H9 (cell line): Measurements from ENCODE around the gene PODNL1. TPM values are rescaled to one million over a fixed set of nuclear protein-coding genes. Genes with fewer than 3 reads are reported as not detected.

ENCODE experiments used
- DNase-seq: peaks from one replicate; pipeline ENCODE4 v3.0.0-alpha.2; 2017
- H2AFZ ChIP-seq: one replicate; pipeline ENCODE4 v1.6.1; 2013; ENCODE audit warnings: mild to moderate bottlenecking, low read length, control low read depth, moderate library complexity
- H2AK5ac ChIP-seq: 2 replicates; pipeline ENCODE4 v1.6.1; 2013; ENCODE audit warnings: low read length, control low read depth, mixed read lengths; ENCODE audit not compliant: insufficient read length
- H2BK120ac ChIP-seq: one replicate; pipeline ENCODE4 v1.6.1; 2013; ENCODE audit warnings: low read depth, mild to moderate bottlenecking, low read length, control low read depth, inconsistent platforms; ENCODE audit not compliant: poor library complexity, severe bottlenecking
- H2BK12ac ChIP-seq: 2 replicates; pipeline ENCODE4 v1.6.1; 2013; ENCODE audit warnings: low read length, control low read depth, mixed read lengths, low read depth; ENCODE audit not compliant: insufficient read length
- H2BK15ac ChIP-seq: 2 replicates; pipeline ENCODE4 v1.6.1; 2013; ENCODE audit warnings: low read depth, low read length, control low read depth
- H2BK20ac ChIP-seq: one replicate; pipeline ENCODE4 v1.6.1; 2013; ENCODE audit warnings: low read depth, mild to moderate bottlenecking, low read length, control low read depth, inconsistent platforms; ENCODE audit not compliant: poor library complexity, severe bottlenecking
- H2BK5ac ChIP-seq: 2 replicates; pipeline ENCODE4 v1.6.1; 2013; ENCODE audit warnings: low read length, control low read depth, mixed read lengths; ENCODE audit not compliant: insufficient read length
- H3K14ac ChIP-seq: 2 replicates; pipeline ENCODE4 v1.6.1; 2013; ENCODE audit warnings: low read length, control low read depth; ENCODE audit not compliant: insufficient read depth
- H3K18ac ChIP-seq: 2 replicates; pipeline ENCODE4 v1.6.1; 2013; ENCODE audit warnings: low read depth, mild to moderate bottlenecking, mixed read lengths, low read length, control low read depth; ENCODE audit not compliant: insufficient read length
- H3K23ac ChIP-seq: 2 replicates; pipeline ENCODE4 v1.6.1; 2013; ENCODE audit warnings: low read length, control low read depth, mixed read lengths, low read depth; ENCODE audit not compliant: insufficient read length
- H3K23me2 ChIP-seq: 2 replicates; pipeline ENCODE4 v1.6.1; 2013; ENCODE audit warnings: low read depth, mild to moderate bottlenecking, mixed read lengths, low read length, control low read depth; ENCODE audit not compliant: insufficient read length, poor library complexity, severe bottlenecking
- H3K27ac ChIP-seq: 2 replicates; pipeline ENCODE4 v1.5.1; 2013; ENCODE audit warnings: low read length, control low read depth, mixed read lengths, low read depth; ENCODE audit not compliant: insufficient read length
- H3K27me3 ChIP-seq: 2 replicates; pipeline ENCODE4 v1.6.1; 2013; ENCODE audit warnings: low read length, control low read depth, inconsistent platforms; ENCODE audit not compliant: insufficient read depth
- H3K4ac ChIP-seq: 2 replicates; pipeline ENCODE4 v1.6.1; 2013; ENCODE audit warnings: low read depth, mild to moderate bottlenecking, control low read depth, inconsistent platforms, low read length, moderate library complexity
- H3K4me1 ChIP-seq: 2 replicates; pipeline ENCODE4 v1.6.1; 2013; ENCODE audit warnings: low read length, control low read depth, inconsistent platforms; ENCODE audit not compliant: insufficient read depth
- H3K4me2 ChIP-seq: 2 replicates; pipeline ENCODE4 v1.6.1; 2013; ENCODE audit warnings: low read length, control low read depth, mixed read lengths; ENCODE audit not compliant: insufficient read length, insufficient read depth
- H3K56ac ChIP-seq: 2 replicates; pipeline ENCODE4 v1.6.1; 2013; ENCODE audit warnings: low read depth, mild to moderate bottlenecking, mixed read lengths, low read length, control low read depth; ENCODE audit not compliant: insufficient read length
- H3K79me1 ChIP-seq: 2 replicates; pipeline ENCODE4 v1.6.1; 2013; ENCODE audit warnings: low read depth, mild to moderate bottlenecking, moderate library complexity, low read length, control low read depth, inconsistent platforms; ENCODE audit not compliant: insufficient read depth, poor library complexity, severe bottlenecking
- H3K79me2 ChIP-seq: 2 replicates; pipeline ENCODE4 v1.6.1; 2013; ENCODE audit warnings: low read length, control low read depth, inconsistent platforms; ENCODE audit not compliant: insufficient read depth
- H3K9ac ChIP-seq: 2 replicates; pipeline ENCODE4 v1.6.1; 2013; ENCODE audit warnings: low read length, control low read depth, mixed read lengths; ENCODE audit not compliant: insufficient read length; ENCODE audit errors: extremely low read depth
- H3K9me3 ChIP-seq: one replicate; pipeline ENCODE4 v1.6.1; 2013; ENCODE audit warnings: low read depth, low read length, inconsistent platforms; ENCODE audit not compliant: control insufficient read depth
- H3T11ph ChIP-seq: one replicate; pipeline ENCODE4 v1.6.1; 2013; ENCODE audit warnings: mild to moderate bottlenecking, low read length, control low read depth, inconsistent platforms
- H4K20me1 ChIP-seq: one replicate; pipeline ENCODE4 v1.6.1; 2013; ENCODE audit not compliant: control insufficient read depth, insufficient read length, insufficient read depth
- H4K5ac ChIP-seq: 2 replicates; pipeline ENCODE4 v1.6.1; 2013; ENCODE audit warnings: low read depth, mild to moderate bottlenecking, mixed read lengths, low read length, control low read depth; ENCODE audit not compliant: insufficient read length
- H4K8ac ChIP-seq: replicated peaks from 2 replicates; pipeline ENCODE4 v1.6.1; 2013; ENCODE audit warnings: low read length, control low read depth, mixed read lengths, low read depth; ENCODE audit not compliant: insufficient read length
- H4K91ac ChIP-seq: 2 replicates; pipeline ENCODE4 v1.6.1; 2013; ENCODE audit warnings: low read depth, mild to moderate bottlenecking, moderate library complexity, mixed read lengths, low read length, control low read depth; ENCODE audit not compliant: insufficient read length
- H3K27ac Mint-ChIP-seq, 3 experiments: 2 replicates in 2 of 3; 3 replicates in 1 of 3; pipeline ENCODE4 v1.8.0; 2020 to 2021; ENCODE audit warnings: mixed read lengths in 3 of 3, mild to moderate bottlenecking in 1 of 3, moderate library complexity in 1 of 3
- H3K27me3 Mint-ChIP-seq: 2 replicates; pipeline ENCODE4 v1.8.0; 2021; ENCODE audit warnings: low read depth, mild to moderate bottlenecking, moderate library complexity, mixed read lengths
- H3K36me3 Mint-ChIP-seq, 3 experiments: 2 replicates in 2 of 3; 3 replicates in 1 of 3; pipeline ENCODE4 v1.8.0; 2020 to 2021; ENCODE audit warnings: low read depth in 3 of 3, mixed read lengths in 3 of 3; ENCODE audit not compliant: insufficient read depth in 1 of 3
- H3K4me1 Mint-ChIP-seq, 2 experiments: 2 replicates each; pipeline ENCODE4 v1.8.0; 2020; ENCODE audit warnings: mixed read lengths in 2 of 2
- H3K4me3 Mint-ChIP-seq, 2 experiments: 2 replicates in 1 of 2; 3 replicates in 1 of 2; pipeline ENCODE4 v1.8.0; 2020 to 2021; ENCODE audit warnings: mild to moderate bottlenecking in 2 of 2, mixed read lengths in 2 of 2, moderate library complexity in 1 of 2
- H3K9me3 Mint-ChIP-seq, 2 experiments: 2 replicates in 1 of 2; 3 replicates in 1 of 2; pipeline ENCODE4 v1.8.0; 2020; ENCODE audit warnings: mild to moderate bottlenecking in 2 of 2, mixed read lengths in 2 of 2, moderate library complexity in 1 of 2
- WGBS: extraction: QIAGEN DNeasy Blood & Tissue Kit; methylation state at CpG from one replicate; pipeline ENCODE4 v1.1.7; 2013; ENCODE audit warnings: missing lambda C conversion rate, low lambda C conversion rate, mixed read lengths; ENCODE audit not compliant: insufficient read length; ENCODE audit errors: extremely low coverage; 5-methylcytosine and 5-hydroxymethylcytosine counted together
- total RNA-seq: library from RNA; stranded (reverse); gene quantifications from 2 replicates; pipeline ENCODE4 v1.2.1, GENCODE V29; 2021
- TF ChIP-seq, protein P1 (sequence below): fragments of 200-600 bp; sonication (generic); conservative IDR thresholded peaks from 3 replicates; pipeline ENCODE4 v1.8.0; 2021; ENCODE audit warnings: antibody characterized with exemption, mild to moderate bottlenecking

The PODNL1 gene
- total RNA-seq, 1 experiment from 2014 or later, result 0.68 TPM

DNA sequence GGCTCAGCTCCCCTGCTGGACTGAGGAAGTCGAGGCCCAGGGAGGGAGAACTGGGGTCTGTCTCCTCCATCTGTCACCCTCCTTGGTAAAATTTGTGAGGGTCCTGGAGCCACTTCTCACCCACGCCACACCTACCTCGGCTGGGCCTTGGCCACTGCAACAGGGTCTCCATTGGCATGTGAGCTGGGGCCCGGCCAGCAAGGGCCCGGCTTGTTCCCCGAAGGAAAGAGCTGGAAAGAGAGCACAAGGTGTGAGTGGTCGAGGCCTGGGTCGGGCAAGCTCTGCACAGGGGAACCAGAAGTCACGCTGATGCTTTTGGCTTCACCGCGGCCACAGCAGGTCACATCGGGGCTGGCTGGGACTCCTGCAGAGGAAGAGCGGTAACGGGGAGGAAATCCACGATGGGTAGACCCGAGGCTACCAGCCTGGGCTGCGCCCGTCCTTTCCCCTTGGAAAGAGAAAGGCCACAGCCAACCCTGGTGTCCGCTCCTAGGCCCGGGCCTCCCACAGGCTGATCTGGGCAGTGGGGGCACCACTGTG lies 52.3 kb downstream of the PODNL1 start:
- Mint-ChIP-seq H3K27ac (no peak overlapping the region; a peak in 1 of 7 replicates), H3K9me3 (no peaks in the 10 kb centered on the region; a peak in 1 of 5 replicates), H3K4me3 (no peak overlapping the region), H3K4me1 (peaks cover 14 to 22% of the 10 kb centered on the region in 2 experiments), H3K36me3 (no peaks in the 10 kb centered on the region), H3K27me3 (peaks cover 2% of the 10 kb centered on the region; the same call in 1 of the 2 replicates)
- H2BK5ac ChIP-seq, result no peak overlapping the region
- no peaks in the 10 kb centered on the region for H4K20me1 ChIP-seq
- DNase-seq, result no peak
- H2AK5ac ChIP-seq, result no peak overlapping the region
- H2BK12ac ChIP-seq, result no peak overlapping the region
- WGBS, result no CpG with 5 or more reads among the region's 20 CpGs
- H4K5ac ChIP-seq, result no peak overlapping the region
- no peak overlapping the region for H2BK120ac ChIP-seq
- no peak overlapping the region for H2BK20ac ChIP-seq
- H4K91ac ChIP-seq, result no peak overlapping the region
- H2BK15ac ChIP-seq, result no peak overlapping the region
- H3K79me1 ChIP-seq, result no peaks in the 10 kb centered on the region
- no peak overlapping the region for H3K18ac ChIP-seq
- no peaks in the 10 kb centered on the region for H3K23me2 ChIP-seq
- no peak overlapping the region for H3K27ac ChIP-seq
- H3K56ac ChIP-seq, result no peak overlapping the region
- no peak overlapping the region for H3K23ac ChIP-seq
- H3K27me3 ChIP-seq, result no peaks in the 10 kb centered on the region
- H3K9ac ChIP-seq, result no peak overlapping the region
- TF ChIP-seq, protein P1, sequence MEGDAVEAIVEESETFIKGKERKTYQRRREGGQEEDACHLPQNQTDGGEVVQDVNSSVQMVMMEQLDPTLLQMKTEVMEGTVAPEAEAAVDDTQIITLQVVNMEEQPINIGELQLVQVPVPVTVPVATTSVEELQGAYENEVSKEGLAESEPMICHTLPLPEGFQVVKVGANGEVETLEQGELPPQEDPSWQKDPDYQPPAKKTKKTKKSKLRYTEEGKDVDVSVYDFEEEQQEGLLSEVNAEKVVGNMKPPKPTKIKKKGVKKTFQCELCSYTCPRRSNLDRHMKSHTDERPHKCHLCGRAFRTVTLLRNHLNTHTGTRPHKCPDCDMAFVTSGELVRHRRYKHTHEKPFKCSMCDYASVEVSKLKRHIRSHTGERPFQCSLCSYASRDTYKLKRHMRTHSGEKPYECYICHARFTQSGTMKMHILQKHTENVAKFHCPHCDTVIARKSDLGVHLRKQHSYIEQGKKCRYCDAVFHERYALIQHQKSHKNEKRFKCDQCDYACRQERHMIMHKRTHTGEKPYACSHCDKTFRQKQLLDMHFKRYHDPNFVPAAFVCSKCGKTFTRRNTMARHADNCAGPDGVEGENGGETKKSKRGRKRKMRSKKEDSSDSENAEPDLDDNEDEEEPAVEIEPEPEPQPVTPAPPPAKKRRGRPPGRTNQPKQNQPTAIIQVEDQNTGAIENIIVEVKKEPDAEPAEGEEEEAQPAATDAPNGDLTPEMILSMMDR, result no peak
- no peak overlapping the region for H3K4ac ChIP-seq
- no peak overlapping the region for H2AFZ ChIP-seq
- no peak overlapping the region for H4K8ac ChIP-seq
- no peak overlapping the region for H3K4me2 ChIP-seq
- no peaks in the 10 kb centered on the region for H3K9me3 ChIP-seq
- no peak overlapping the region; the same call in 1 of the 2 replicates for H3K14ac ChIP-seq
- no peak overlapping the region for H3T11ph ChIP-seq
- H3K4me1 ChIP-seq, result no peaks in the 10 kb centered on the region; the same call in 1 of the 2 replicates
- H3K79me2 ChIP-seq, result no peaks in the 10 kb centered on the region
